ENCODE results near the gene HTR2C.

The HTR2C gene

DNA sequence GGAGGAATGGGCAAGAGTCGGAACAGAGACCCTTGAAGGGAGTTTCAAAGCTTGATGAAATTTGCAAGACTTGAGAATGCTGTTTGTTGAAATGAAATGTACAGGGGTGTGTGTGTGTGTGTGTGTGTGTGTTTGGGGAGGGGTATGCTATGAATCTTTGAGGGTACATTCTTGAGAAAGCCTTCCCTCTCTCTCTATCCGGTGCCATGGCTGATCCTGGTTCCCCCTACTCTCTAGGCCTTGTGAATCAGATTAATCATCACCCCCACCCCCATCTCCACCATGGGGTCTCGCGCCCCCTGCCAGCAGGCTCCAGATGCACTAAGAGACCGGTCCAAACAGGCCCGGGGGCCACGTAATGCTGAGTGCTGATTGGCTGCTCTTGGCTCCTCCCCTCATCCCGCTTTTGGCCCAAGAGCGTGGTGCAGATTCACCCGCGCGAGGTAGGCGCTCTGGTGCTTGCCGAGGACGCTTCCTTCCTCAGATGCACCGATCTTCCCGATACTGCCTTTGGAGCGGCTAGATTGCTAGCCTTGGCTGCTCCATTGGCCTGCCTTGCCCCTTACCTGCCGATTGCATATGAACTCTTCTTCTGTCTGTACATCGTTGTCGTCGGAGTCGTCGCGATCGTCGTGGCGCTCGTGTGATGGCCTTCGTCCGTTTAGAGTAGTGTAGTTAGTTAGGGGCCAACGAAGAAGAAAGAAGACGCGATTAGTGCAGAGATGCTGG lies at the start of gene HTR2C:
Gene HTR2C, plus strand, starts transcription at position 441 of the 729 bp plus-strand sequence. CDS start 142,851 bp downstream, outside the sequence.
- no peak within 1 kb of the TSS for H3K27ac ChIP-seq (ENCODE audit: low read length)
- no peak within 1 kb of the TSS for H3K9ac ChIP-seq (ENCODE audit: low read length)
- no peak within 1 kb of the TSS for H3K4me3 ChIP-seq (ENCODE audit: low read length)
- TF ChIP-seq EZH2phosphoT487 (IDR thresholded peaks at IDR 0.05; ENCODE audit: low read depth), result no peak
- TF ChIP-seq, protein P1, sequence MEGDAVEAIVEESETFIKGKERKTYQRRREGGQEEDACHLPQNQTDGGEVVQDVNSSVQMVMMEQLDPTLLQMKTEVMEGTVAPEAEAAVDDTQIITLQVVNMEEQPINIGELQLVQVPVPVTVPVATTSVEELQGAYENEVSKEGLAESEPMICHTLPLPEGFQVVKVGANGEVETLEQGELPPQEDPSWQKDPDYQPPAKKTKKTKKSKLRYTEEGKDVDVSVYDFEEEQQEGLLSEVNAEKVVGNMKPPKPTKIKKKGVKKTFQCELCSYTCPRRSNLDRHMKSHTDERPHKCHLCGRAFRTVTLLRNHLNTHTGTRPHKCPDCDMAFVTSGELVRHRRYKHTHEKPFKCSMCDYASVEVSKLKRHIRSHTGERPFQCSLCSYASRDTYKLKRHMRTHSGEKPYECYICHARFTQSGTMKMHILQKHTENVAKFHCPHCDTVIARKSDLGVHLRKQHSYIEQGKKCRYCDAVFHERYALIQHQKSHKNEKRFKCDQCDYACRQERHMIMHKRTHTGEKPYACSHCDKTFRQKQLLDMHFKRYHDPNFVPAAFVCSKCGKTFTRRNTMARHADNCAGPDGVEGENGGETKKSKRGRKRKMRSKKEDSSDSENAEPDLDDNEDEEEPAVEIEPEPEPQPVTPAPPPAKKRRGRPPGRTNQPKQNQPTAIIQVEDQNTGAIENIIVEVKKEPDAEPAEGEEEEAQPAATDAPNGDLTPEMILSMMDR (IDR thresholded peaks at IDR 0.05; ENCODE audit: low read depth, low read length), result no peak
- 0 out of 2 replicates have a peak, but pooled peaks cover 3% of the 10 kb centered on the region for H3K4me1 ChIP-seq (ENCODE audit: low read length)
- no peaks in the 10 kb centered on the region for H4K20me1 ChIP-seq (ENCODE audit: insufficient read depth, low read length)
- no peak within 1 kb of the TSS for H2AFZ ChIP-seq (ENCODE audit: low read depth, low read length)
- H3K27me3 ChIP-seq (ENCODE audit: low read depth, low read length), result no peaks in the 10 kb centered on the region
- no peaks in the 10 kb centered on the region for H3K36me3 ChIP-seq (replicated peaks; ENCODE audit: low read depth, low read length)
- H3K9me3 ChIP-seq (ENCODE audit: insufficient read depth, low read length), result no peaks in the 10 kb centered on the region
- no peak within 1 kb of the TSS for H3K4me2 ChIP-seq (ENCODE audit: low read length)
- no peaks in the 10 kb centered on the region for H3K79me2 ChIP-seq (ENCODE audit: low read length)

DNA sequence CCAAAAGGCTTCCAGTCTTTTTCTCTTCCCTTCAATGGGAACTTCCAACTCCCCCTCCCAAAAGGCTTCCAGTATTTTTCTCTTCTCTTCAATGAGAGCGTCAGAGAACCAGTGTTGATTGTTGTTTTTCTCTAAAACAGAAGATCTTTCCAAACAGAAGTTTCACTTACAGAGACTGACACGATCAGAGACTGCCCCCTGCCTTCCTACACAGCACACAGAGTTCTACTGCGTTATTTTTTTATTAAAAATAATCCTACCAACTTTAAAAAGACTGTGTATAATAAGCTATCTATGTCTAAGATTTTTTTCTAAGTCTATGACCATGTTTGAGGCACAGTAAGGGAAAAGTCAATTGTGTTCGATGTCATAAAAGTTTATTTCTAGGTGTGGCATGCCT lies 3.5 kb upstream of the HTR2C start:
- no peak overlapping the region for H3K4me3 ChIP-seq (ENCODE audit: low read length)
- no peak overlapping the region for H3K4me2 ChIP-seq (ENCODE audit: low read length)
- no peak overlapping the region for H3K9ac ChIP-seq (ENCODE audit: low read length)
- no peaks in the 10 kb centered on the region for H4K20me1 ChIP-seq (ENCODE audit: insufficient read depth, low read length)
- 0 out of 2 replicates have a peak, but pooled peaks cover 3% of the 10 kb centered on the region for H3K4me1 ChIP-seq (ENCODE audit: low read length)
- TF ChIP-seq, protein P1 (IDR thresholded peaks at IDR 0.05; ENCODE audit: low read depth, low read length), result peak; percentile 41
- no peak for TF ChIP-seq EZH2phosphoT487 (IDR thresholded peaks at IDR 0.05; ENCODE audit: low read depth)
- no peaks in the 10 kb centered on the region for H3K27me3 ChIP-seq (ENCODE audit: low read depth, low read length)
- H3K79me2 ChIP-seq (ENCODE audit: low read length), result no peaks in the 10 kb centered on the region
- H3K36me3 ChIP-seq (replicated peaks; ENCODE audit: low read depth, low read length), result no peaks in the 10 kb centered on the region
- H2AFZ ChIP-seq (ENCODE audit: low read depth, low read length), result no peak overlapping the region
- no peak overlapping the region for H3K27ac ChIP-seq (ENCODE audit: low read length)
- no peaks in the 10 kb centered on the region for H3K9me3 ChIP-seq (ENCODE audit: insufficient read depth, low read length)

DNA sequence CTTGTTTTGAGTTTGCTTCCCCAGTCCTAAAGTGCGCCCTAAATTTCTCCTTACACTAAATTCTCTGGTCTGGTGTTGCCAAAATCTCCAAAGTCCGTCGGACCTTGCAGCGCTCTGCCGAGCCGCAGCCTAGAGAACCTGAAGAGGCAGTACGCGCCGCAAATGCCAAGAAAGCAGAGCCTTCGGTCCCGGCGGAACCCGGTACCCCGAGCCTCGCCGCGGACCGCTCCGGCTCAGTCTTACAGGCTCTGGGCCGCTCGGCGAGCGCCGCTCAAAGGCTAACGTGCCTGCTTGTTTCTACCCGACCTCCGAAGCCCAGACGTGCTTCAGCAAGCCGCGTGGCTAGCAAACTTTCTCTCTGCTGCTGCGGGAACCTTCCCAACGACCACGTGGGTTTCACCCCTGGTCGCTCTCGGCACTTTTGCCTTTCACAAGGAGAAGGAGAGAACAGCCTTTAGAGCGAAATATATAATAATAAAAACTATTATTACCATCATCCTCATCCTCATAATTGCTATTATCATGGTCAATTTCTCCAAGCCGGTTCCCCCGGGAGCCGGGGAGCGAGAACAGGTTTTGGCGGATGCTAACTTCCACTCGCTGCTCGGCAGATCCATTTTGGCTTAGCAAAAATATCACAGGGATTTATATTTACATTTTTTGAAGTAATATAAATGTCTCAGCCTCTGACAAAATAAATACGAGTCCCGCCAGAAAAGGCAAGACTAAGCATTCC lies 2.2 kb upstream of the HTR2C start:
- no peak overlapping the region for H3K9ac ChIP-seq (ENCODE audit: low read length)

DNA sequence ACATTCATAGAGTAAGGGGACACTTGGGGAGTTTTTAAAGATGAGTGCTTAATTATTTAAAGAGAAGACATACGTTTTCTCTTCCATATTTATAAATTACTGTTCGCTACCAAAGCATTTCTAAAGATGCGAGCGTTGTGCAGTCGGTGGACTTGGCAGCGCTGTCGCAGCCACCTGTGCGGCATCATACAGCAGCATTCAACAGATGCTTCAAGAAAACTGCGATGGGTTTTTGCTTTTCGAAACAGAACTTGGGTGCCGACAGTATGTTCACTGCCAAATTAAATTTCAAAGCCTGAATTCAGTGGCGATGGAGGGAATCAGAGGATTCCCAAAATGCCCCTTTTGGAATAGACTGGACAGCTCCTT lies 1.6 kb upstream of the HTR2C start:
- no peaks in the 10 kb centered on the region for H3K79me2 ChIP-seq (ENCODE audit: low read length)
- no peak overlapping the region for H3K4me2 ChIP-seq (ENCODE audit: low read length)
- no peaks in the 10 kb centered on the region for H3K27me3 ChIP-seq (ENCODE audit: low read depth, low read length)
- H3K4me1 ChIP-seq (ENCODE audit: low read length), result 0 out of 2 replicates have a peak, but pooled peaks cover 3% of the 10 kb centered on the region
- H3K9ac ChIP-seq (ENCODE audit: low read length), result no peak overlapping the region
- no peak overlapping the region for H2AFZ ChIP-seq (ENCODE audit: low read depth, low read length)
- H3K36me3 ChIP-seq (replicated peaks; ENCODE audit: low read depth, low read length), result no peaks in the 10 kb centered on the region
- no peaks in the 10 kb centered on the region for H3K9me3 ChIP-seq (ENCODE audit: insufficient read depth, low read length)
- H4K20me1 ChIP-seq (ENCODE audit: insufficient read depth, low read length), result no peaks in the 10 kb centered on the region
- no peak for TF ChIP-seq EZH2phosphoT487 (IDR thresholded peaks at IDR 0.05; ENCODE audit: low read depth)
- TF ChIP-seq, protein P1 (IDR thresholded peaks at IDR 0.05; ENCODE audit: low read depth, low read length), result no peak
- H3K4me3 ChIP-seq (ENCODE audit: low read length), result no peak overlapping the region
- H3K27ac ChIP-seq (ENCODE audit: low read length), result no peak overlapping the region

More for the DNA sequence above, 2.2 kb upstream of the HTR2C start:
- no peaks in the 10 kb centered on the region for H3K9me3 ChIP-seq (ENCODE audit: insufficient read depth, low read length)
- H3K4me3 ChIP-seq (ENCODE audit: low read length), result no peak overlapping the region
- no peaks in the 10 kb centered on the region for H3K36me3 ChIP-seq (replicated peaks; ENCODE audit: low read depth, low read length)
- H2AFZ ChIP-seq (ENCODE audit: low read depth, low read length), result no peak overlapping the region
- no peak overlapping the region for H3K4me2 ChIP-seq (ENCODE audit: low read length)
- 0 out of 2 replicates have a peak, but pooled peaks cover 3% of the 10 kb centered on the region for H3K4me1 ChIP-seq (ENCODE audit: low read length)
- no peaks in the 10 kb centered on the region for H3K79me2 ChIP-seq (ENCODE audit: low read length)
- no peaks in the 10 kb centered on the region for H4K20me1 ChIP-seq (ENCODE audit: insufficient read depth, low read length)
- H3K27ac ChIP-seq (ENCODE audit: low read length), result no peak overlapping the region
- no peak for TF ChIP-seq EZH2phosphoT487 (IDR thresholded peaks at IDR 0.05; ENCODE audit: low read depth)
- TF ChIP-seq, protein P1 (IDR thresholded peaks at IDR 0.05; ENCODE audit: low read depth, low read length), result no peak
- no peaks in the 10 kb centered on the region for H3K27me3 ChIP-seq (ENCODE audit: low read depth, low read length)

Data from OCI-LY3 (cell line).